ENCODE results near the gene SCN10A.

SCN10A gene

GRCh38 chr3:38823186-38823585 is 7.2 kb upstream of the SCN10A start:
- TF ChIP-seq GATA2 (IDR thresholded peaks at IDR 0.05; ENCODE audit: low read depth, low read length), result no peak
- TF ChIP-seq GATA3 (IDR thresholded peaks at IDR 0.05; ENCODE audit: low read depth, low read length), result no peak

DNA sequence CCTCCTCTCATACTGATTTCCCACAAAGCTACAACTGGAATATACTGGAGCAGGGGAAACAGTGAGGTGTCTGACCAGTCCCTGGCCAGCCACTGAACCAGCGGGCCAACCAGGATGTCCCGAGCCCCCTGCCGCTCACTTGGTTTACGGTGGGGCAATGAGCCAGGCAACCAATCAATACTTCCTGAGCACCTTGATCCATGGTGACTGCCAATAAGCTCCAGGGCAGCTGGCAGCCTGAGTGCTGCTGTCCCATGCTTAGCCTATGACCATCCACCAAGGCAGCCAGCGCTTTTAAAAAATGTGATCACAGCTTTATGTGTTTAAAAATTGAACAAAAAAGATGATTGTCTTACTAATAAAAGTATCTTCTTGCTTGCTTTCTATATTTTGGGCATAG is 4.2 kb downstream of the SCN10A start:
- TF ChIP-seq GATA2 (IDR thresholded peaks at IDR 0.05; ENCODE audit: low read depth, low read length) (no peak), GATA3 (IDR thresholded peaks at IDR 0.05; ENCODE audit: low read depth, low read length) (no peak)

DNA sequence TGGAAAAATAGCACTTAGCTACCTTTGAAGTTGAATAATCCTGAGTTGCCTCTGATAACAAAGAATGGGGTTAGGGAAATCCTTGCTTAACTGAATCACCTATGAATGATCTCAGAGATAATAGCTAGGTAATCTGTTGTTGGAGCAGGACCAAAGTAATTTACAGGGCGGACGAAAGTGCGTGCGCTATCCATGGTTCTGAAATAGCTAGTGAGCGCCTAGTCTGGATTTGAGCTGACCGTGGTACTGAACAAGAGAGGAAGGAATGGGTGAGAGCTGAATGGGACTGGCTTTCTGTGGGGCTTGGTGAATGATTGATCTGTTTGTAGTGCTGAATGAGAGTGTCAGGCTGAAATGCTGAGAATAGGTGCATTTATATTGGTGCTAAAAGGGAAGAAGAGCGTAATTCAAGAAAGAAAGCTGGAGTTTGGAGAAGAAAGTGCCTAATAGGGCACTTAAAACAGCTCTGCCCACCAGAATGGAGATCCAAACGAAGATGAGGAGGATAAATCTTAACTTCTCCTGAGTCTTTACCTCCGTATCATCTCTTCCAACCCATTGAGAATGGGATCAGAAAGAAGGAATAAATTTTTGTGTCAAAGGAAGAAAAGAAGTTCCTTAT is 10.1 kb downstream of the SCN10A start:
- TF ChIP-seq GATA3 (IDR thresholded peaks at IDR 0.05; ENCODE audit: low read depth, low read length) (no peak), GATA2 (IDR thresholded peaks at IDR 0.05; ENCODE audit: low read depth, low read length) (no peak)

DNA sequence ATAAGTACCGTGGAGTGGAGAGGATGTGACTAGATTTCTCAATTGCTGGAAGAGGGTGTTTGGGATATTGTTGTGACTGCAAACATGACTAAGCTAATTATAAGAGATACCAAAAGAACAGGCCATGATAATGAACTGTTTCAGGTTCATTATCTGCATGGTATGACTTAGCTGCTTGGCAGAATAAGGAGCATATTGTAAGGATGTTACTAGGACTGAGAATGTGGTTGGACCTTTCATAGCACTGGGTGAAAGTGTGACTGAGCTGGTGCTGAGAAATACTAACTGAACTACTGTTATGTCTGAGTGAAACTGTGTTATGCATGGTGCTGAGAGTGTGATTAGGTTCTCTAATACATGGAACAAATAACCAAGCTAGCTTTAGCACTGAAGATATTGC is 11.0 kb downstream of the SCN10A start:
- no peak for TF ChIP-seq GATA2 (IDR thresholded peaks at IDR 0.05; ENCODE audit: low read depth, low read length)
- TF ChIP-seq GATA3 (IDR thresholded peaks at IDR 0.05; ENCODE audit: low read depth, low read length), result no peak

DNA sequence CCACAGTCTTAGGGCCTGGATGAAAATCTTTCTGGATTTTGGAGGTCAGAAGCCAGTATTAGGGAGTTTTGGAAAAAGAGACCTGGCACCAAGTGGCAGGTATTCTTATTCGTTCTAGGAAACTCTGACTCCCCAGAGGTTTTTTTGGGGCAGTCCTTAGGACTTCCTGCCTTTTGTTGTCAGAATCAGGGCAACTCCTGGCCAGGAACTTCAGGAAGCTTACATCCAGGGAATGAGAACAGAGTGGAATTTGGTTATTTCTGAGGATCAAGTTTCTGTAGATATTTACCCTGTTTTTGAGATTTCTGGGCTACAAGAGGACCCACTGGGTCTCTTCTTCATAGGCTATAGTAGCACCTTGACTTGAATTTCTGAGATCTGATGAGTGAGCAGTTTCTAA is 15.5 kb downstream of the SCN10A start:
- TF ChIP-seq GATA3 (IDR thresholded peaks at IDR 0.05; ENCODE audit: low read depth, low read length), result no peak
- no peak for TF ChIP-seq GATA2 (IDR thresholded peaks at IDR 0.05; ENCODE audit: low read depth, low read length)

- no peak for TF ChIP-seq GATA3 (IDR thresholded peaks at IDR 0.05; ENCODE audit: low read depth, low read length)
- no peak for TF ChIP-seq GATA2 (IDR thresholded peaks at IDR 0.05; ENCODE audit: low read depth, low read length)
These were observed 22.3 kb downstream of the SCN10A start for GRCh38 chr3:38793721-38794120.

DNA sequence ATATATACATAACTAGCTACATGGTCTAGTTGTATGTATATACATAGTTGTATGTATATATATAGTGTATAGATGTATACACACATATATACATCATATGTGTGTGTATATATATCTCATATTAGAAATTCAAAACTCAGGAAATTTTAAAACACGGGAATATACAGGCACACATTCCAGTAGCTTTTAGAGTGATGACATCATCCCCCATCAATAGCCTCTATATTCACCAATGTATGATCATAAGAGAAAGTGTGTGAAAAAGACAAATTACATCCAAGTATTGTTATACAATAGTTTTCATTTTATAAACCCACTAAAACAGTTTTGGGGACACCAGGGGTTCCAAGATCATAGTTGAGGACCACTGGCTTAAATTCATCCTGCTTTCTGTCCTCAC is 23.0 kb downstream of the SCN10A start:
- TF ChIP-seq GATA2 (IDR thresholded peaks at IDR 0.05; ENCODE audit: low read depth, low read length) (no peak), GATA3 (IDR thresholded peaks at IDR 0.05; ENCODE audit: low read depth, low read length) (no peak)

DNA sequence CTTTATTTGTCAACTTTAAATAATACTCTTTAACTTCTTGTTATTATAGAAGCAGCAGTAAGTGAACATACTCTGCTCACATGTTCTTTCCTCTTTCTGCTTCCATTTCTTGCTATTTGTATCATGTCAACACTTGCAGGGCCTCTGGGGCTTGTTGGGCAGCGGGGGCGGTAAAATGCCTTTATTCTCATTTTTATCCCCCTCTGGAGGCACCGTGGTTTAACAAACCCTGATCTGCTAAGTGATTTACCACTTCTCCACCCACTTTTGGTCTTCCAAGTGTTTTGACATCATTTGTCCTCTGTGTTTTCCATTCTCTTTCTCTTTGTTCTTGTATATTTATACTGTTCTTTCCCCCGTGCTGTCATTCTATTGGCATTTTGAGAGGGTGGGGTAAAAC is 33.9 kb downstream of the SCN10A start:
- TF ChIP-seq GATA3 (IDR thresholded peaks at IDR 0.05; ENCODE audit: low read depth, low read length) (no peak), GATA2 (IDR thresholded peaks at IDR 0.05; ENCODE audit: low read depth, low read length) (no peak)

- TF ChIP-seq GATA2 (IDR thresholded peaks at IDR 0.05; ENCODE audit: low read depth, low read length) (no peak), GATA3 (IDR thresholded peaks at IDR 0.05; ENCODE audit: low read depth, low read length) (no peak)
These were observed 42.5 kb downstream of the SCN10A start for GRCh38 chr3:38773528-38773927.

GRCh38 chr3:38763569-38763968 is 52.4 kb downstream of the SCN10A start:
- no peak for TF ChIP-seq GATA3 (IDR thresholded peaks at IDR 0.05; ENCODE audit: low read depth, low read length)
- TF ChIP-seq GATA2 (IDR thresholded peaks at IDR 0.05; ENCODE audit: low read depth, low read length), result no peak

- TF ChIP-seq GATA3 (IDR thresholded peaks at IDR 0.05; ENCODE audit: low read depth, low read length) (no peak), GATA2 (IDR thresholded peaks at IDR 0.05; ENCODE audit: low read depth, low read length) (no peak)
These were observed 57.5 kb downstream of the SCN10A start for GRCh38 chr3:38758557-38758956.

DNA sequence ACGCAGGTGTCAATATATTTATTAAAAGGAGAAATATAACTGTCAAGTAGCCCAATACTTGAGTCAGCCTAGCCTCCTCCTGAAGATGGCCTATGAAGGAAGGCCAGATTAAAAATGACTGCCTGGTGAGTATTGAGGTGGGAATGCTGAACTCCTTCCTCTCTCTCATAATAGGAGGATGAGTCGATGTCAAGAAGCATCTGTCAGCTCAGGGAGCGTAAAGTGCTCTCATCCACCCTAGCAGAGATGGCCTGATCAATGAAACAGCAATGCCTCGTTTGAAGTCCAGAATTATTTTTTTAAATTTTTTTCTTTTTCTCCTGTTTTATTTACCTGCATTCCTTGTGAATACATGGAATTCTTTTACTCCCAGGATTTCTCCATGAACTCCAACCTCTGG is 58.3 kb downstream of the SCN10A start:
- TF ChIP-seq GATA3 (IDR thresholded peaks at IDR 0.05; ENCODE audit: low read depth, low read length), result no peak
- no peak for TF ChIP-seq GATA2 (IDR thresholded peaks at IDR 0.05; ENCODE audit: low read depth, low read length)

GRCh38 chr3:38756892-38757291 is 59.1 kb downstream of the SCN10A start:
- TF ChIP-seq GATA2 (IDR thresholded peaks at IDR 0.05; ENCODE audit: low read depth, low read length) (no peak), GATA3 (IDR thresholded peaks at IDR 0.05; ENCODE audit: low read depth, low read length) (no peak)

- TF ChIP-seq GATA3 (IDR thresholded peaks at IDR 0.05; ENCODE audit: low read depth, low read length) (no peak), GATA2 (IDR thresholded peaks at IDR 0.05; ENCODE audit: low read depth, low read length) (no peak)
These were observed 60.9 kb downstream of the SCN10A start for GRCh38 chr3:38755130-38755529.

DNA sequence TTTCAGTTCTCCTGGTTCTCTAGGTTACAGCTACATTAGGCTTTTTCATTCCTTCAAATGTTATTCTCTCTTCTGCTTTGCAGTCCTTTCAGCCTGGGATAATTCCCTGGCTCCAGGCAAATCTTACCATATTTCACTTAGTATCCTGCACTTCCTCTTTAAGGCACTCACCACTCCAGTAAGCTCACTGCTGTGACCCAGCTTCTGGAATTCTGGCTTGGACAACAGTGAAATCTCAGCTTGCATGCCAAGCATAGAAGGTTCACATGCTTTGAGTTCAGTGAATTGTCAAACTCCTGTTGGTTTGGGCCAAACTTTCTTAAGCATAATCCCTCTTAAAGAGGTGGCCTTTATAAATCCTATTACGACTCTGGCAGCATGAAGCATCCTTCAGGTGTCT is 69.4 kb downstream of the SCN10A start:
- no peak for TF ChIP-seq GATA2 (IDR thresholded peaks at IDR 0.05; ENCODE audit: low read depth, low read length)
- no peak for TF ChIP-seq GATA3 (IDR thresholded peaks at IDR 0.05; ENCODE audit: low read depth, low read length)

- no peak for TF ChIP-seq GATA3 (IDR thresholded peaks at IDR 0.05; ENCODE audit: low read depth, low read length)
- TF ChIP-seq GATA2 (IDR thresholded peaks at IDR 0.05; ENCODE audit: low read depth, low read length), result no peak
These were observed 73.0 kb downstream of the SCN10A start for GRCh38 chr3:38743043-38743442.

Measured in SH-SY5Y (cell line).